Measurements from ENCODE around the gene ACTMAP.

The ACTMAP gene

GRCh38 chr19:40695881-40696280 lies 54.4 kb downstream of the ACTMAP start:
- TF ChIP-seq CTCF (IDR thresholded peaks at IDR 0.05; ENCODE audit: insufficient read depth, low read depth, low read length, missing control alignments): no peak
- DNase-seq (ENCODE audit: low read depth): no peak
- no peak overlapping the region for H3K4me3 ChIP-seq (ENCODE audit: low read depth, low read length)

GRCh38 chr19:40693896-40694295 lies 56.4 kb downstream of the ACTMAP start:
- DNase-seq (ENCODE audit: low read depth): no peak
- TF ChIP-seq CTCF (IDR thresholded peaks at IDR 0.05; ENCODE audit: insufficient read depth, low read depth, low read length, missing control alignments): no peak

GRCh38 chr19:40693150-40693788 lies 57.0 kb downstream of the ACTMAP start:
- TF ChIP-seq CTCF (IDR thresholded peaks at IDR 0.05; ENCODE audit: insufficient read depth, low read depth, low read length, missing control alignments): no peak
- no peak overlapping the region for H3K4me3 ChIP-seq (ENCODE audit: low read depth, low read length)
- DNase-seq (ENCODE audit: low read depth): no peak

More at GRCh38 chr19:40693896-40694295, 56.4 kb downstream of the ACTMAP start:
- no peak overlapping the region for H3K4me3 ChIP-seq (ENCODE audit: low read depth, low read length)

GRCh38 chr19:40692212-40692551 lies 58.1 kb downstream of the ACTMAP start:
- no peak for TF ChIP-seq CTCF (IDR thresholded peaks at IDR 0.05; ENCODE audit: insufficient read depth, low read depth, low read length, missing control alignments)
- DNase-seq (ENCODE audit: low read depth): no peak
- H3K4me3 ChIP-seq (ENCODE audit: low read depth, low read length): no peak overlapping the region

GRCh38 chr19:40691421-40692211 lies 58.7 kb downstream of the ACTMAP start:
- no peak for TF ChIP-seq CTCF (IDR thresholded peaks at IDR 0.05; ENCODE audit: insufficient read depth, low read depth, low read length, missing control alignments)
- no peak overlapping the region for H3K4me3 ChIP-seq (ENCODE audit: low read depth, low read length)
- DNase-seq (ENCODE audit: low read depth): no peak

Data from GM12865 (cell line).